Measurements from ENCODE around the gene DNAH2.

DNA sequence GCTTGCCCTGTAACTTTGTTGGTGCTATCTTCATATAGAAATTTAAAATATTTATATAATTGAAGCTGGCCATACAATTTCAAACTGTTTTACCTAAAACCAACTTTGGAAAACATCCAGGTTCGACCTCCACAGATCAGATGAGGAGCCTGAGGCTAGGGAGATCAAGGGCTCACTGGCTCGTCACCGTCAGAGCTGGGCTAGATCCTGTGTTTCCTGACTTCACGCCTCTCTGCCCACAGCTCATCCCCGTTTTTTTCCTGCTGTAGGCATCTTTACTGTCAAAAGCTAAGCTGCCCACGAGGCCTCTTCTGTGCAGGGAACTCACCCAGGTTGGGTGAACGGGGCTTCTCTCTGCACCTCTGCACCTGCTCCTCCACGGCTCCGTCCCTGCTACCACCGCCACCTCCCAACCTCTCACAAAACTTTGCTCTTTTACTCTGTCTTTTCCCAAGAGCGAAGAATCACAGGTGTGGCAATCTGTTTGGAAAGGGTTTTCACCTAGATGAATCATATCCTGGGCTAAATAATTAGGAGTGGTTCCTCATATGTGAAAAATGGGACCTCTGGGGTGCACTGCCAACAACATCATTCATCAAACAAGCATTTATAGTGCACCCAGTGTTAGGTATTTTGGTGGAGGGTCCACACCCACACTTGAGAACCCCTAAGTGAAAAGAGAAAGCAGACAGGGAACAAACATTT, 91.7 kb downstream of the DNAH2 start:
- TF ChIP-seq RAD21 (IDR thresholded peaks at IDR 0.05 in 1 of 2, conservative IDR thresholded peaks at IDR 0.05 in 1 of 2; ENCODE audit: low read depth in 2 of 2, low read length in 2 of 2) (no peak), ZNF274 (IDR thresholded peaks at IDR 0.05; ENCODE audit: borderline replicate concordance, extremely low read depth, low read length) (no peak), BRCA1 (IDR thresholded peaks at IDR 0.05; ENCODE audit: low read depth, low read length) (no peak), POLR2A (IDR thresholded peaks at IDR 0.05; ENCODE audit: control extremely low read depth in 1 of 2, low read depth in 2 of 2, low read length in 2 of 2) (no peak), POLR2AphosphoS5 (IDR thresholded peaks at IDR 0.05; ENCODE audit: low read depth, low read length) (no peak), KDM5A (IDR thresholded peaks at IDR 0.05; ENCODE audit: low read length) (no peak)
- TF ChIP-seq, protein P1, sequence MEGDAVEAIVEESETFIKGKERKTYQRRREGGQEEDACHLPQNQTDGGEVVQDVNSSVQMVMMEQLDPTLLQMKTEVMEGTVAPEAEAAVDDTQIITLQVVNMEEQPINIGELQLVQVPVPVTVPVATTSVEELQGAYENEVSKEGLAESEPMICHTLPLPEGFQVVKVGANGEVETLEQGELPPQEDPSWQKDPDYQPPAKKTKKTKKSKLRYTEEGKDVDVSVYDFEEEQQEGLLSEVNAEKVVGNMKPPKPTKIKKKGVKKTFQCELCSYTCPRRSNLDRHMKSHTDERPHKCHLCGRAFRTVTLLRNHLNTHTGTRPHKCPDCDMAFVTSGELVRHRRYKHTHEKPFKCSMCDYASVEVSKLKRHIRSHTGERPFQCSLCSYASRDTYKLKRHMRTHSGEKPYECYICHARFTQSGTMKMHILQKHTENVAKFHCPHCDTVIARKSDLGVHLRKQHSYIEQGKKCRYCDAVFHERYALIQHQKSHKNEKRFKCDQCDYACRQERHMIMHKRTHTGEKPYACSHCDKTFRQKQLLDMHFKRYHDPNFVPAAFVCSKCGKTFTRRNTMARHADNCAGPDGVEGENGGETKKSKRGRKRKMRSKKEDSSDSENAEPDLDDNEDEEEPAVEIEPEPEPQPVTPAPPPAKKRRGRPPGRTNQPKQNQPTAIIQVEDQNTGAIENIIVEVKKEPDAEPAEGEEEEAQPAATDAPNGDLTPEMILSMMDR (IDR thresholded peaks at IDR 0.05; ENCODE audit: control extremely low read depth in 1 of 3, insufficient read depth in 1 of 3, low read depth in 1 of 3, low read length in 3 of 3) = no peak
- TF ChIP-seq, protein P2, sequence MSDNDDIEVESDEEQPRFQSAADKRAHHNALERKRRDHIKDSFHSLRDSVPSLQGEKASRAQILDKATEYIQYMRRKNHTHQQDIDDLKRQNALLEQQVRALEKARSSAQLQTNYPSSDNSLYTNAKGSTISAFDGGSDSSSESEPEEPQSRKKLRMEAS (IDR thresholded peaks at IDR 0.05) = no peak
